Tibial artery (tissue), 4 donors: ENCODE measurements around the gene BMPR1B.

Experiments
- DNase-seq, 2 donors: peaks; one replicate each; pipeline ENCODE4 v3.0.0-alpha.2; 2019
- H3K27ac ChIP-seq, 2 donors: fragments of 200-600 bp; sonication (generic) in 1 of 2; 1 replicate in 1 of 2; 2 replicates in 1 of 2; pipeline ENCODE4 v1.5.1; 2018 to 2019; ENCODE audit warnings: mild to moderate bottlenecking in 1 of 2
- H3K27me3 ChIP-seq, 2 donors: fragments of 200-600 bp; sonication (generic) in 1 of 2; one replicate each; pipeline versions ENCODE4 v1.5.1 to v1.6.0; 2016 to 2019
- H3K36me3 ChIP-seq, 3 donors: fragments of 200-600 bp; sonication (generic) in 2 of 3; one replicate each; pipeline ENCODE4 v1.5.1; 2016 to 2019; ENCODE audit warnings: mild to moderate bottlenecking in 2 of 3
- H3K4me1 ChIP-seq, 4 donors: fragments of 200-600 bp; sonication (generic) in 2 of 4; 1 replicate in 3 of 4; 2 replicates in 1 of 4; pipeline ENCODE4 v1.5.1; 2016 to 2019
- H3K4me3 ChIP-seq, 2 donors: fragments of 200-600 bp; sonication (generic) in 1 of 2; 1 replicate in 1 of 2; 2 replicates in 1 of 2; pipeline ENCODE4 v1.5.1; 2018 to 2019; ENCODE audit warnings: mild to moderate bottlenecking in 2 of 2
- H3K9me3 ChIP-seq, 3 donors: fragments of 200-600 bp; sonication (generic) in 1 of 3; one replicate each; pipeline ENCODE4 v1.5.1; 2016 to 2019
- intact Hi-C: fragments of 100-400 bp; cut with DNase I; formaldehyde crosslinking; loops from one replicate; pipeline ENCODE4 v1.15.0; 2023; ENCODE audit warnings: low total_unique reads
- TF ChIP-seq, protein P1 (sequence below), 2 experiments: fragments of 200-600 bp in 1 of 2; fragments of 450-650 bp in 1 of 2; IDR thresholded peaks; one replicate each; pipeline ENCODE4 v1.5.1; 2017 to 2019; ENCODE audit warnings: antibody characterized with exemption in 2 of 2, mild to moderate bottlenecking in 1 of 2, moderate library complexity in 1 of 2

BMPR1B gene

DNA sequence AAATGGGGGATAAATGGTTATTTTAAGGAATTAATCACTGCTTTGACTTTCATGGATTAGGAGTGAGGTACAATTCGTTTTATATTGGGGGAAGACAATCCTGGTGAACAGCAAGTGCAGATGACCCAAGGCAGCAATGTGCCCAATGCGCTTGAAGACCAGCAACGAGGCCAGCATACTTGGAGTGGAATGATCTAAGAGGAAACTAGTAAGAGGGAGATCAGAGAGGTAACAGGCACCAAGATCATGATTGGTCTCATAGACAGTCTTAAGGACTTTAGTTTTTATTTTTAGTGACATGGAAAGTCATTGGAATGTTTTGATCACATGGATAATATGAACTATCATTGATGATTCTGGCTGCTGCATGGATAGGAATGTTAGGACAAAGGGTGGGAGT is 90.6 kb downstream of the BMPR1B start:
- TF ChIP-seq, protein P1, sequence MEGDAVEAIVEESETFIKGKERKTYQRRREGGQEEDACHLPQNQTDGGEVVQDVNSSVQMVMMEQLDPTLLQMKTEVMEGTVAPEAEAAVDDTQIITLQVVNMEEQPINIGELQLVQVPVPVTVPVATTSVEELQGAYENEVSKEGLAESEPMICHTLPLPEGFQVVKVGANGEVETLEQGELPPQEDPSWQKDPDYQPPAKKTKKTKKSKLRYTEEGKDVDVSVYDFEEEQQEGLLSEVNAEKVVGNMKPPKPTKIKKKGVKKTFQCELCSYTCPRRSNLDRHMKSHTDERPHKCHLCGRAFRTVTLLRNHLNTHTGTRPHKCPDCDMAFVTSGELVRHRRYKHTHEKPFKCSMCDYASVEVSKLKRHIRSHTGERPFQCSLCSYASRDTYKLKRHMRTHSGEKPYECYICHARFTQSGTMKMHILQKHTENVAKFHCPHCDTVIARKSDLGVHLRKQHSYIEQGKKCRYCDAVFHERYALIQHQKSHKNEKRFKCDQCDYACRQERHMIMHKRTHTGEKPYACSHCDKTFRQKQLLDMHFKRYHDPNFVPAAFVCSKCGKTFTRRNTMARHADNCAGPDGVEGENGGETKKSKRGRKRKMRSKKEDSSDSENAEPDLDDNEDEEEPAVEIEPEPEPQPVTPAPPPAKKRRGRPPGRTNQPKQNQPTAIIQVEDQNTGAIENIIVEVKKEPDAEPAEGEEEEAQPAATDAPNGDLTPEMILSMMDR (IDR thresholded peaks at IDR 0.05), result no peak
- Histone ChIP-seq H3K27me3 (no peaks in the 10 kb centered on the region), H3K4me3 (no peak overlapping the region), H3K9me3 (peaks cover 0 to 9% (median 0%) of the 10 kb centered on the region in 3 donors), H3K36me3 (no peaks in the 10 kb centered on the region), H3K27ac (no peak overlapping the region), H3K4me1 (peaks cover 0 to 9% (median 0%) of the 10 kb centered on the region in 4 donors)
- no peak for DNase-seq
- intact Hi-C loops, result no loop called here

DNA sequence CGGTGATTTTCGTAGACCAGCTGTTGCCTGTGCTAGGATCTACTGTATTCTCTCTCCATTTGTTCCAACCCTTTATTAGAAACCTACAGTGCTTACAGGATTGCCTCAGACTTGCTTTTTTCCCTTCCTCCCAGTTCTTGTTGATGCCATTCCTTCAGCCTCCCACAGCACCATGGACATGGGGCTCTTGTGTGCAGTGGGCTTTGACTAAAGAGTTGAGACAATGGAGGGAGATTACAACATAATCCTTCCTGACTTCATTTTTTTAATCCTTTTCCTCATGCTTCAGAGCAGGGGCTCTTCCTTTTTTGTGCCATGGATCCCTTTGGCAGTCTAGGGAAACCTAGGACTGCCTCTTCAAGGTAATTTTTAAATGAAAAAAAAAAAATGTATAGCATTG is 92.1 kb downstream of the BMPR1B start:
- intact Hi-C loops, result no loop called here
- Histone ChIP-seq H3K27me3 (no peaks in the 10 kb centered on the region), H3K27ac (no peak overlapping the region), H3K4me1 (peaks cover 0 to 9% (median 0%) of the 10 kb centered on the region in 4 donors), H3K36me3 (no peaks in the 10 kb centered on the region), H3K9me3 (peaks cover 0 to 9% (median 0%) of the 10 kb centered on the region in 3 donors), H3K4me3 (no peak overlapping the region)
- no peak for DNase-seq
- TF ChIP-seq, protein P1 (IDR thresholded peaks at IDR 0.05), result no peak

- H3K27ac ChIP-seq, result no peak overlapping the region
These were observed 94.9 kb downstream of the BMPR1B start for GRCh38 chr4:94852616-94853015.

DNA sequence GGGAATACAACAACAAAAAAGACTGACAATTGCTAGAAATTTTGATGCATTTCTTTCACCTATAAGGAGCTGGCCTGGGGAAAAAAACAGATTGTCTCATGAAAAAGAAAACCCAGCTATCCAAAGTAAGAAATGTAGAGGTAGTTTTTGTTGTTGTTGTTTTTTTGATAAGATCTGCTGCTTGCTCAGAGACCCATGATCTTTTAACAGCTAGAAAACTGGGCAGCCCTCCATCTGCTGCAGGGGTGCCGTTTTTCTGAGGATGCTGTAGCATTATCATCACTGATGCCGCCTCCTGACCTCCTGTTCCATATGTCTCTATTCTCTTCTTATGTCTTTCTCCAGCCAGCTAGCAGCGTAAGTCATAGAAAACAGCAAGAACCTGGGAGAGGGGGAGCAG is 98.3 kb downstream of the BMPR1B start:
- Histone ChIP-seq H3K36me3 (no peaks in the 10 kb centered on the region), H3K4me3 (no peak overlapping the region), H3K27me3 (no peaks in the 10 kb centered on the region), H3K9me3 (no peaks in the 10 kb centered on the region), H3K4me1 (peaks cover 0 to 9% (median 0%) of the 10 kb centered on the region in 4 donors), H3K27ac (no peak overlapping the region)
- DNase-seq, result no peak
- TF ChIP-seq, protein P1 (IDR thresholded peaks at IDR 0.05), result no peak
- intact Hi-C loops, result no loop called here

More at GRCh38 chr4:94852616-94853015, 94.9 kb downstream of the BMPR1B start:
- DNase-seq, result no peak
- intact Hi-C loops, result no loop called here
- Histone ChIP-seq H3K4me3 (no peak overlapping the region), H3K4me1 (peaks cover 0 to 9% (median 0%) of the 10 kb centered on the region in 4 donors), H3K36me3 (no peaks in the 10 kb centered on the region), H3K27me3 (no peaks in the 10 kb centered on the region), H3K9me3 (no peaks in the 10 kb centered on the region)
- TF ChIP-seq, protein P1 (IDR thresholded peaks at IDR 0.05), result no peak

DNA sequence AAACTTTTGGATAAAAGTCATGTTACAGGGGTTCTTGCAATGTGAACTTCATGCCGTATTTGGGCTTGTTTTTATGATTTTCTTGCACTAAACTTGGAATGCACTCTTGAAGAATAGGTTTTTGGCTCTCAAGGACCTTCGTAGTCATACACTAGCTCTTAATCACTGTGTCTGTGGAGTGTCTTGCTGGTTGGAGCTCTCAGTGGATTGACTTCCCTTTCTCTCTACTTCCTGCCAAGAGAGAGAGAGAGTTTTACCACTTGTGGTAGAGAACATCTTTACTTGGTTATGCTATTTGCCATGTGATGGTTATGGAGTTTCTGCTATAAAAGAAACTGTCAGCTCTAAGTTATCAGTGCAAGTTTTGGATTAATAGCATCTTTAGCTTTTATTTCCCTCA is 112.4 kb downstream of the BMPR1B start:
- H3K4me1 ChIP-seq, result no peaks in the 10 kb centered on the region
- H3K27me3 ChIP-seq, result no peaks in the 10 kb centered on the region
- no peak for DNase-seq
- TF ChIP-seq, protein P1 (IDR thresholded peaks at IDR 0.05), result no peak
- no peak overlapping the region for H3K27ac ChIP-seq
- H3K36me3 ChIP-seq, result no peaks in the 10 kb centered on the region
- no peak overlapping the region for H3K4me3 ChIP-seq
- no peaks in the 10 kb centered on the region for H3K9me3 ChIP-seq
- intact Hi-C loops, result no loop called here
